GM12878 (cell line): ENCODE measurements around the gene PHEX. TPM values are rescaled to one million over a fixed set of nuclear protein-coding genes. Genes with fewer than 3 reads are reported as not detected.

Experiments used
- ATAC-seq: fragments of 200-7000 bp; cut with Tn5 transposase; 3 replicates; pipeline ENCODE4 v1.9.1; 2020; ENCODE audit warnings: mild to moderate bottlenecking, moderate library complexity
- BruUV-seq: library from RNA; stranded (reverse); fragments of 400-500 nt; replicated peaks from 2 replicates; lab custom pipeline; 2021; lab: Mats Ljungman, UMichigan
- CTCF ChIA-PET: fragments of 300-600 bp; sonication (Branson Sonifier 250); formaldehyde crosslinking; extraction: SDS; loops from one replicate; lab custom pipeline; 2021; ENCODE audit warnings: inconsistent platforms; lab: Yijun Ruan, JAX
- POLR2A ChIA-PET: fragments of 350-600 bp; formaldehyde crosslinking; extraction: SDS; loops from one replicate; lab custom pipeline; 2021; ENCODE audit warnings: inconsistent platforms; lab: Charles Lee
- RAD21 ChIA-PET: fragments of 300-600 bp; sonication (Branson Sonifier 250); formaldehyde crosslinking; loops from one replicate; lab custom pipeline; 2023; ENCODE audit warnings: antibody characterized with exemption; ENCODE audit not compliant: unreplicated experiment; lab: Charles Lee
- SMC1A ChIA-PET: fragments of 300-600 bp; sonication (Branson Sonifier 250); formaldehyde crosslinking; loops from one replicate; lab custom pipeline; 2023; ENCODE audit not compliant: unreplicated experiment, uncharacterized antibody; lab: Charles Lee
- DNase-seq: peaks from one replicate; pipeline ENCODE4 v3.0.0-alpha.2; 2011; ENCODE audit warnings: low read depth, low spot score
- FAIRE-seq: peaks from 3 replicates; lab custom pipeline; 2011; peaks lifted over from hg19 to GRCh38; lab: Jason Lieb, UNC
- H2AFZ ChIP-seq: 2 replicates; pipeline ENCODE4 v1.6.0; 2011; ENCODE audit warnings: low read depth, low read length, control low read depth; ENCODE audit not compliant: control insufficient read depth
- H3K27ac ChIP-seq: 2 replicates; pipeline ENCODE4 v1.5.1; 2011; ENCODE audit warnings: control low read depth; ENCODE audit not compliant: control insufficient read depth, insufficient read depth
- H3K27me3 ChIP-seq, 2 experiments: replicated peaks in 1 of 2; 2 replicates each; pipeline versions ENCODE4 v1.6.0 to v1.6.1; 2011; ENCODE audit warnings: low read length in 1 of 2; ENCODE audit not compliant: control insufficient read depth in 2 of 2, insufficient read depth in 2 of 2
- H3K36me3 ChIP-seq, 2 experiments: 2 replicates each; pipeline ENCODE4 v1.5.1; 2011; ENCODE audit warnings: low read length in 1 of 2; ENCODE audit not compliant: control insufficient read depth in 2 of 2, insufficient read depth in 2 of 2
- H3K4me1 ChIP-seq: 2 replicates; pipeline ENCODE4 v1.6.1; 2011; ENCODE audit warnings: mild to moderate bottlenecking, low read length, moderate library complexity, mixed read lengths; ENCODE audit not compliant: control insufficient read depth, insufficient read depth
- H3K4me2 ChIP-seq: 2 replicates; pipeline ENCODE4 v1.6.0; 2011; ENCODE audit warnings: control low read depth; ENCODE audit not compliant: control insufficient read depth, insufficient read depth
- H3K4me3 ChIP-seq: fragments of 200-600 bp; sonication (generic); 2 replicates; pipeline ENCODE4 v1.5.1; 2016
- H3K79me2 ChIP-seq: 2 replicates; pipeline ENCODE4 v1.6.0; 2011; ENCODE audit warnings: low read length; ENCODE audit not compliant: control insufficient read depth, insufficient read depth
- H3K9ac ChIP-seq: 2 replicates; pipeline ENCODE4 v1.8.0; 2011; ENCODE audit warnings: low read length, control low read depth, mixed read lengths; ENCODE audit not compliant: control insufficient read depth, insufficient read depth
- H3K9me3 ChIP-seq: replicated peaks from 3 replicates; pipeline ENCODE4 v1.5.1; 2011; ENCODE audit warnings: mild to moderate bottlenecking, low read length; ENCODE audit not compliant: control insufficient read depth, insufficient read depth
- H4K20me1 ChIP-seq: 2 replicates; pipeline ENCODE4 v1.6.0; 2011; ENCODE audit not compliant: control insufficient read depth, insufficient read depth
- BRCA1 ChIP-seq: IDR thresholded peaks from 2 replicates; pipeline ENCODE4 v1.6.1; 2011; ENCODE audit warnings: low read depth, low read length, improper control_type of control experiment
- DPF2 ChIP-seq: fragments of 450-650 bp; IDR thresholded peaks from 2 replicates; pipeline ENCODE4 v1.6.1; 2017; ENCODE audit warnings: mild to moderate bottlenecking
- GATAD2B ChIP-seq: fragments of 450-650 bp; conservative IDR thresholded peaks from 2 replicates; pipeline ENCODE4 v1.6.1; 2017; ENCODE audit warnings: low read depth, mild to moderate bottlenecking, moderate library complexity
- HDAC6 ChIP-seq: fragments of 200-600 bp; sonication (generic); IDR thresholded peaks from one replicate; pipeline ENCODE4 v1.8.0; 2017; ENCODE audit warnings: antibody characterized with exemption; ENCODE audit not compliant: unreplicated experiment
- MYC ChIP-seq: IDR thresholded peaks from 2 replicates; pipeline ENCODE4 v1.6.1; 2011; ENCODE audit warnings: mild to moderate bottlenecking, low read length, moderate library complexity, inconsistent platforms; ENCODE audit not compliant: insufficient read depth, insufficient replicate concordance, insufficient read length, severe bottlenecking
- REST ChIP-seq: IDR thresholded peaks from 2 replicates; pipeline ENCODE4 v1.6.1; 2012; ENCODE audit warnings: mild to moderate bottlenecking, low read depth, low read length
- SPI1 ChIP-seq: IDR thresholded peaks from 2 replicates; pipeline ENCODE4 v1.6.1; 2011; ENCODE audit warnings: low read depth, mild to moderate bottlenecking, low read length, moderate library complexity, borderline replicate concordance; ENCODE audit not compliant: insufficient read depth
- SREBF2 ChIP-seq: IDR thresholded peaks from 2 replicates; pipeline ENCODE4 v1.6.1; 2012; ENCODE audit warnings: mild to moderate bottlenecking, low read length
- YY1 ChIP-seq: IDR thresholded peaks from 2 replicates; pipeline ENCODE4 v1.6.1; 2011; ENCODE audit warnings: low read depth, mild to moderate bottlenecking, low read length
- ZBTB11 ChIP-seq: fragments of 450-650 bp; formaldehyde crosslinking; IDR thresholded peaks from 2 replicates; pipeline ENCODE4 v1.5.0; 2022; ENCODE audit warnings: mild to moderate bottlenecking, missing genetic modification characterization
- ZNF207 ChIP-seq: fragments of 450-650 bp; IDR thresholded peaks from 2 replicates; pipeline ENCODE4 v1.6.1; 2014; ENCODE audit warnings: antibody characterized with exemption, mild to moderate bottlenecking, borderline replicate concordance
- ZZZ3 ChIP-seq: IDR thresholded peaks from 2 replicates; pipeline ENCODE4 v1.6.1; 2011; ENCODE audit warnings: low read depth; ENCODE audit not compliant: control insufficient read depth, insufficient read length
- WGBS: methylation state at CpG from one replicate; pipeline ENCODE4 v1.1.6; 2016; ENCODE audit warnings: low lambda C conversion rate; ENCODE audit not compliant: insufficient replicate concordance, insufficient coverage; ENCODE audit errors: missing lambda C conversion rate; 5-methylcytosine and 5-hydroxymethylcytosine counted together
- in situ Hi-C: fragments of 300-500 bp; cut with MboI; formaldehyde crosslinking; loops from 9 replicates; pipeline ENCODE4 v1.14.3; 2018; ENCODE audit warnings: mixed read lengths
- intact Hi-C: fragments of 100-400 bp; cut with micrococcal nuclease; formaldehyde crosslinking; loops from one replicate; pipeline ENCODE4 v1.14.2; 2022; ENCODE audit not compliant: unreplicated experiment
- polyA plus RNA-seq, 11 experiments: library from polyadenylated mRNA; depleted of rRNA in 4 of 11; unstranded in 6 of 11; stranded (reverse) in 5 of 11; fragments of >200 nt; fragmentation: Nextera tagmentation in 4 of 11; fragmentation: Illumina TruSeq in 1 of 11; extraction: Ambion mirVana in 4 of 11; extraction: Trizol in 1 of 11; gene quantifications; 1 replicate in 1 of 11; 2 replicates in 10 of 11; pipeline versions ENCODE4 v1.2.1 to v1.2.3, GENCODE V29; 2011 to 2016; ENCODE audit warnings: inconsistent platforms in 2 of 11, missing spikeins in 2 of 11, low read depth in 1 of 11
- total RNA-seq, 4 experiments: library from RNA; depleted of rRNA in 3 of 4; stranded (reverse); fragments of >200 nt in 3 of 4; fragmentation: Illumina TruSeq in 1 of 4; extraction: Trizol in 1 of 4; gene quantifications; 2 replicates each; pipeline versions ENCODE4 v1.2.1 to v1.2.3, GENCODE V29; 2013 to 2021

The PHEX gene
- total and polyA plus RNA-seq, 10 of the 15 experiments (the other 5 are each of a cell fraction or from before 2014, with no cell fraction given): 0.12 to 97.2 (median 0.55) TPM

- TF ChIP-seq REST (no peak), BRCA1 (no peak), YY1 (no peak), ZZZ3 (no peak), GATAD2B (no peak), DPF2 (no peak), SREBF2 (no peak), ZNF207 (no peak)
Observed at GRCh38 chrX:22069586-22069985, 37.5 kb downstream of the PHEX start (continued).

GRCh38 chrX:22073928-22074327 is 41.8 kb downstream of the PHEX start:
- FAIRE-seq (no peak), ATAC-seq (no peak), DNase-seq (no peak)
- CTCF ChIA-PET: no interaction called here
- H2AFZ ChIP-seq: no peak overlapping the region
- in situ Hi-C loops (no loop called here), intact Hi-C loops (no loop called here)
- H3K4me2 ChIP-seq: no peak overlapping the region
- 86% methylated on average over 2 of the region's 2 CpGs for WGBS
- TF ChIP-seq SPI1 (no peak), HDAC6 (no peak), ZNF207 (no peak), MYC (no peak), ZBTB11 (no peak)
- POLR2A ChIA-PET: interaction anchor here (0.7 kb wide), 1 partner anchor 12 kb away, joined by 4 read pairs; no protein-coding TSS in a partner anchor
- no peak overlapping the region for H3K27ac ChIP-seq
- H3K27me3 ChIP-seq: no peaks in the 10 kb centered on the region
- no peak overlapping the region for H3K4me3 ChIP-seq
- no TSS peak for BruUV-seq
- no peaks in the 10 kb centered on the region for H3K4me1 ChIP-seq
- no peaks in the 10 kb centered on the region for H4K20me1 ChIP-seq
- SMC1A ChIA-PET: no interaction called here
- H3K9me3 ChIP-seq: no peaks in the 10 kb centered on the region
- RAD21 ChIA-PET: no interaction called here
- no peak overlapping the region for H3K9ac ChIP-seq
- no peaks in the 10 kb centered on the region for H3K79me2 ChIP-seq
- H3K36me3 ChIP-seq: no peaks in the 10 kb centered on the region
